Stomach smooth muscle (tissue), 2 donors: ENCODE results near the gene MAN2B2.
"Not testable (repeated sequence)": the region's sequence is repeated elsewhere in the genome, so short reads cannot be mapped to it uniquely, and the experiment has no call there.

ENCODE experiments used
- H3K27ac ChIP-seq: one replicate; pipeline ENCODE4 v1.7.0; 2013; ENCODE audit warnings: mild to moderate bottlenecking, low read length, inconsistent platforms
- H3K27me3 ChIP-seq, 2 donors: one replicate each; pipeline ENCODE4 v1.7.0; 2013; ENCODE audit warnings: low read length in 2 of 2; ENCODE audit not compliant: insufficient read depth in 2 of 2, control insufficient read depth in 1 of 2
- H3K36me3 ChIP-seq, 2 donors: one replicate each; pipeline ENCODE4 v1.7.0; 2013; ENCODE audit warnings: low read length in 2 of 2; ENCODE audit not compliant: control insufficient read depth in 2 of 2, insufficient read depth in 2 of 2
- H3K4me1 ChIP-seq: one replicate; pipeline ENCODE4 v1.7.0; 2013; ENCODE audit warnings: low read length; ENCODE audit not compliant: control insufficient read depth, insufficient read depth
- H3K4me3 ChIP-seq, 2 donors: one replicate each; pipeline ENCODE4 v1.7.0; 2013; ENCODE audit warnings: low read length in 2 of 2
- H3K9ac ChIP-seq, 2 donors: one replicate each; pipeline ENCODE4 v1.7.0; 2013; ENCODE audit warnings: low read length in 2 of 2, mild to moderate bottlenecking in 1 of 2
- H3K9me3 ChIP-seq, 2 donors: one replicate each; pipeline ENCODE4 v1.7.0; 2013; ENCODE audit warnings: low read length in 2 of 2; ENCODE audit not compliant: control insufficient read depth in 2 of 2
- donor health status: healthy.
- donor health status: Pancreatic carcinoma.

Gene MAN2B2

DNA sequence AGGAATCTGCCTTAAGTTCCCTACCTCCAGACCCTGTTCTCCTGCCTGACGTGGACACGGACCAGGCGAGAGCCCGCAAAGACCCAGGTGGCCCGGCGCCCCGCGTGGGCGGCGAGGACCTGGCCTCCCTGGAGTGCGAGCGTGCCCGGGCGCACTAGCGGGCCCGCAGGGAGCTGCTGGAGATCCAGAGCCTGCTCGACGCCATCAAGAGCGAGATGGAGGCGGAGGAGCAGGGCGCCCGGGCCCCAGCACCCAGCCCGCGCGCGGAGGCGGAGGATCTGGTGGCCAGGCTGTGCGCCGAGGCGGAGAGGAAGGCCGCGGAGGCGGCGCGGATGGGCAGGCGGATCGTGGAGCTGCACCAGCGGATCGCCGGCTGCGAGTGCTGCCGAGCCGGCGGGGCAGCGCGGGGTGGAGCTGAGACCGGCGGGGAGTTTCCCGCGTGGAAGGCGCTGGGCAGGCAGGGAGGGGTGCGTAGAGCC, 83.6 kb downstream of the MAN2B2 start:
- peak overlapping the region; percentile 61 to 62 for H3K9ac ChIP-seq
- H3K27ac ChIP-seq, result peak overlapping the region; percentile 18
- H3K4me1 ChIP-seq, result peaks cover 11% of the 10 kb centered on the region
- no peaks in the 10 kb centered on the region for H3K9me3 ChIP-seq
- peak overlapping the region; percentile 56 to 65 for H3K4me3 ChIP-seq
- H3K36me3 ChIP-seq, result no peaks in the 10 kb centered on the region
- no peaks in the 10 kb centered on the region for H3K27me3 ChIP-seq

DNA sequence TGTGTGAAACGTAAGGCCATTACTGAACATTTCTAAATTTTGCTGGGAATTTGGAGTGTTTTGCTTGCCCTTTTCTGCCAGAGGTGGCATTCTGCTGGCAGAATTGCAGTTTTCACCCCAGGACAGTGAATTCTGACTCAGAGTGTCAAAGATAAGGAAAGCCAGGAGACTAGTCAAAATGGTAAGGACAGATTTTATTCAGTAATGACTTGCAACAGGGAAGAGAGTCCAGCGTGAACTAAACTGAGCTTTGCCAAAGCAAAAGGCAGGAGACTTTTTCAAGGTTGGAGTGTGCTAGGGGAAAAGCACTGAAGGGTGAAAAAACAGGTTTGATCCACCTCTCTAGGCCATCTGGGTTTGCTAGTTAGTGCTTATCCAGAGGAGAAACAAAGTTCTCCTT, 84.9 kb downstream of the MAN2B2 start:
- Histone ChIP-seq H3K36me3 (no peaks in the 10 kb centered on the region), H3K27ac (no peak overlapping the region)

DNA sequence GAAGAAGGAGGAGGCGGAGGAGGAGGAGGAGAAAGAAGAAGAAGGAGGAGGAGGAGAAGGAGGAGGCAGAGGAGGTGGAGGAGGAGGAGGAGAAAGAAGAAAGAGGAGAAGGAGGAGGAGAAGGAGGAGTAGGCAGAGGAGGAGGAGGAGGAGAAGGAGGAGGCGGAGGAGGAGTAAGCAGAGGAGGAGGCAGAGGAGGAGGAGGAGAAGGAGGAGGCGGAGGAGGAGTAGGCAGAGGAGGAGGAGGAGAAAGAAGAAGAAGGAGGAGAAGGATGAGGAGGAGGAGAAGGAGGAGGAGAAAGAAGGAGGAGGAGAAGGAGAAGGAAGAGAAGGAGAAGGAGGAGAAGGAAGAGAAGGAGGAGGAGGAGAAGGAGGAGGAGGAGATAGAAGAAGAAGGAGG, 85.4 kb downstream of the MAN2B2 start:
- Histone ChIP-seq H3K9me3 (no peaks in the 10 kb centered on the region), H3K4me3 (no peak overlapping the region), H3K27ac (no peak overlapping the region), H3K9ac (no peak overlapping the region), H3K27me3 (peaks cover 0 to 6% of the 10 kb centered on the region in 2 donors), H3K4me1 (peaks cover 21% of the 10 kb centered on the region), H3K36me3 (no peaks in the 10 kb centered on the region)

More for the DNA sequence above, 84.9 kb downstream of the MAN2B2 start:
- H3K4me3 ChIP-seq, result no peak overlapping the region
- no peaks in the 10 kb centered on the region for H3K9me3 ChIP-seq
- peaks cover 21% of the 10 kb centered on the region for H3K4me1 ChIP-seq
- peaks cover 0 to 3% of the 10 kb centered on the region in 2 donors for H3K27me3 ChIP-seq
- no peak overlapping the region for H3K9ac ChIP-seq

DNA sequence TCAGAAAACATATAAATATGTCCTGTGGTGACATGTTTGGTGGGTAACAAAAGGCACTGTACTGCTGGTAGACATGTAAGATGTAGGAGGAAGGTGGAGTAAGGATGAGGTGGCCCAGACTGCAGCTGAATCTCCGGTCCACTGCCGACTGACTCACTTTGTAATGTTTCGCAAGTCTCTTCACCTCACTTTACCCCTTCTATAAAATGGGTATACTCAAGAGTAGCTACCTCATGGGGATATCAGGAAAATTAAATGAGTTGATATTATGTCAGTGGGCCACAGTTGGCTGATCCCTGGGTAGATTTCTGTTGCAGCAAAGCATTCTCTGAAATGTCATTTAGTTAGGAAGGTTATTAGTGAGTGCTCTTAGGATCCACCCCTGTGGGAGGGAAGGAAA, 87.6 kb downstream of the MAN2B2 start:
- Histone ChIP-seq H3K4me1 (peaks cover 21% of the 10 kb centered on the region), H3K27ac (no peak overlapping the region), H3K9me3 (no peaks in the 10 kb centered on the region), H3K9ac (no peak overlapping the region), H3K36me3 (no peaks in the 10 kb centered on the region), H3K27me3 (peaks cover 0 to 9% of the 10 kb centered on the region in 2 donors), H3K4me3 (no peak overlapping the region)

DNA sequence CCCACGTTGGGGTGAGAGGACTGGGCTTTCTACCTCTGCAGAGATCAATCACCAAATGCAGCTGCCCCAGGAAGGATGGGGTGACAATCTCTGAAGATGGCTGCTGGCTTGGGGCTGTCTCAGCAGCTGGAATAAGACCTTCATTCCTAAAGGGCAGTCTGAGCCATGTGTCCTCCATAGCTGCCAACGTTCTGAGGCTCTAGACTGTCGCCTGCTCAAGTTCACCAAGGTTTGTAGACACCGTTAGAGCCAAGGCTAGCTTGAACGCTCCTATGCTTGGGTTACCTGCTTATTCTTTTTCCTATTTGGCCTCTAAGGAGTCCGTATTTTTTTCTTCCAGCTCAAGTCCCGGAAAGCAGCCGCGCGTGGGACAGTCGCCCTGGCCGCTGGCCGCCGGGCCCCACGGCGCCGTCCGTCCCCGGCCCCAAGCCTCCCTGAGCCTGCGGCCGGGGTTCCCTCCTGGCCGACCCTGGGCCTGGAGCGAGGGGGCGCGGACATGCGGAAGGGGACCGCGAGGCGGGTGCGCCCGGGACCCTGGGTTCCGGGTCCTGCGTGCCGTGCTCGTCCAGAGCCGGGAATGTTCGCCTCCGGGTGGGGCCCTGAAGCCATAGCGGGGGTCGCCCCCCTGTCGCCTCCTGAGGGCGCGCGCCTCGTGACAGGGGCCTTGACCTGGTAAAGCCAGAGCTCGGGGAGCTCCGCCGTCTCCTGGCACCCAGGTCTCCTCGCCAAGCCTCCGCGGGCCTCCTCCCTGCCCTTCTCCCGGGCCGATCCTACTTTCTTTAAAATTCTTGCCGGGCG, 88.8 kb downstream of the MAN2B2 start:
- Histone ChIP-seq H3K4me3 (peak overlapping the region; percentile 20 to 67), H3K27ac (no peak overlapping the region), H3K36me3 (no peaks in the 10 kb centered on the region), H3K4me1 (peaks cover 15% of the 10 kb centered on the region), H3K9ac (peak overlapping the region in 1 of 2 donors; percentile 32), H3K27me3 (peaks cover 0 to 9% of the 10 kb centered on the region in 2 donors), H3K9me3 (no peaks in the 10 kb centered on the region)

DNA sequence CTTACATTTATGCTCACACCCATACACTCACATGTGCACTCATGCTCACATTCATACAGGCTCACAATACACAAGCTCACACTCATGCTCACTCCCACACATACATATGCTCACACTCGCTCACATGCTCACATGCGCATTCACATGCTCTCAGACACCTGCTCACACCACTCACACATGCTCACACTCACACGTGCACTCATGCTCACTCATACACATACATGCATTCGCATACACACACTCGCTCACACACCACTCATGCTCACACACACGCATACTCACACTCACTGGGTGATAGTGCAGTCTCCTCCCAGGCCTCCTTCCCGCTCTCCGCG, 90.3 kb downstream of the MAN2B2 start:
- Histone ChIP-seq H3K36me3 (peaks cover 0 to 4% of the 10 kb centered on the region in 2 donors), H3K4me3 (no peak overlapping the region), H3K27me3 (peaks cover 0 to 9% of the 10 kb centered on the region in 2 donors), H3K9me3 (no peaks in the 10 kb centered on the region), H3K9ac (no peak overlapping the region), H3K4me1 (peaks cover 10% of the 10 kb centered on the region), H3K27ac (no peak overlapping the region)

DNA sequence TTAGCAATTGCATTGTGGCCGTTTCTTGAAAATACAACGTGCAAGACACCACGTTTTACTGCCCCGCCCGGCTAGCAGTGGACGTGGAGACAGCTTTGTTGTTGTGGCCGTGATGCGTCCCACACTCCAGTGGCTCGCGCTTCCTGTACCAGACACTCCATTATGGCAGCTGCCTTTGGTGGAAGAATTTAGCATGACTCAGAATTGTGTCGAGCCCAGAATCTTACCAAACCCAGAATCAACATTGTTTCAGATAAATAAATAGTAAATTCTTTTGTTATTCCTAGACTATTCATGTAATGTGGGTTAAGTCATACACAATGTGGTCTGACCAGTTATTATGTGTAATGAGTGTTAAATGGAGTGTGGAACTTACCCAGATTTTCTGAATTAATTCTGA, 93.4 kb downstream of the MAN2B2 start:
- peaks cover 0 to 9% of the 10 kb centered on the region in 2 donors for H3K27me3 ChIP-seq
- H3K4me1 ChIP-seq, result peaks cover 10% of the 10 kb centered on the region
- H3K36me3 ChIP-seq, result peaks cover 0 to 4% of the 10 kb centered on the region in 2 donors
- no peak overlapping the region for H3K9ac ChIP-seq
- no peaks in the 10 kb centered on the region for H3K9me3 ChIP-seq
- H3K27ac ChIP-seq, result no peak overlapping the region
- H3K4me3 ChIP-seq, result no peak overlapping the region

DNA sequence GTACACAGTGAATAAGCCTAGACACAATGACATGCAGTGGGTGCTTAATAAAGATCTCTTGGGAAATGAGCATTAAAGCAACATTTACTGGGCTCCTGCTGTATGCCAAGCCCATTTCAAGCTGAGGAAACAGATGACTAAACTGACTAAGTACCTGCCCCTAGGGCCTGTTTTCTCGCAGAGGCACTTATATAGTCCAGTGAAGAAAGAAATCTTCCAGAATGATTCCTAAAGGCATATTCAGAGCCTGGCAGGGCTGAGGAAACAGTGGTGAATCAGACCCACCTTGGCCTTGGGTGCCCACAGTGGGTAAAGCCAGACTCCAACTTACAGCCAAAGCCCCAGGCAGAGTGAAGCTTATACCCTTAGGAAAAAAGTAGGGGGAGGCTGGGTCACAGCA, 96.7 kb downstream of the MAN2B2 start:
- Histone ChIP-seq H3K9ac (no peak overlapping the region), H3K9me3 (no peaks in the 10 kb centered on the region), H3K27me3 (no peaks in the 10 kb centered on the region), H3K27ac (no peak overlapping the region), H3K4me1 (peaks cover 24% of the 10 kb centered on the region), H3K4me3 (no peak overlapping the region), H3K36me3 (peaks cover 0 to 9% of the 10 kb centered on the region in 2 donors)

DNA sequence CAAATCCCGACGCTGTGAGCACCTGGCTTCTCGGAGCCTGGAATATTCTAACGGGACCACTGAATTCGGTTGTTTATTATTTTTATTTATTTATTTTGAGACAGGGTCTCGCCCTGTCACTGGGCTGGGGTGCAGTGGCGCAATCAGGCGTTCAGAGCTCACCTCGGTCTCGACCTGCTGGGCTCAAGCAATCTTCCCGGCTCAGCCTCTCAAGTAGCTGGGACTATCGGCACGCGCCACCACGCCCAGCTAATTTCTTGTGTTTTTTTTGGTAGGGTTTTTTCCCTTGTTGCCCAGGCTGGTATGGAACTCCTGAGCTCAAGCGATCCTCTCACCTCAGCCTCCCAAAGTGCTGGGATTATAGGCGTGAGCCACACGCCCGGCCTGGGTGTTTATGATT, 97.1 kb downstream of the MAN2B2 start:
- H3K4me1 ChIP-seq, result peaks cover 29% of the 10 kb centered on the region
- no peak overlapping the region for H3K4me3 ChIP-seq
- peaks cover 0 to 9% of the 10 kb centered on the region in 2 donors for H3K36me3 ChIP-seq
- no peaks in the 10 kb centered on the region for H3K9me3 ChIP-seq
- H3K9ac ChIP-seq, result no peak overlapping the region
- H3K27me3 ChIP-seq, result no peaks in the 10 kb centered on the region
- no peak overlapping the region for H3K27ac ChIP-seq

DNA sequence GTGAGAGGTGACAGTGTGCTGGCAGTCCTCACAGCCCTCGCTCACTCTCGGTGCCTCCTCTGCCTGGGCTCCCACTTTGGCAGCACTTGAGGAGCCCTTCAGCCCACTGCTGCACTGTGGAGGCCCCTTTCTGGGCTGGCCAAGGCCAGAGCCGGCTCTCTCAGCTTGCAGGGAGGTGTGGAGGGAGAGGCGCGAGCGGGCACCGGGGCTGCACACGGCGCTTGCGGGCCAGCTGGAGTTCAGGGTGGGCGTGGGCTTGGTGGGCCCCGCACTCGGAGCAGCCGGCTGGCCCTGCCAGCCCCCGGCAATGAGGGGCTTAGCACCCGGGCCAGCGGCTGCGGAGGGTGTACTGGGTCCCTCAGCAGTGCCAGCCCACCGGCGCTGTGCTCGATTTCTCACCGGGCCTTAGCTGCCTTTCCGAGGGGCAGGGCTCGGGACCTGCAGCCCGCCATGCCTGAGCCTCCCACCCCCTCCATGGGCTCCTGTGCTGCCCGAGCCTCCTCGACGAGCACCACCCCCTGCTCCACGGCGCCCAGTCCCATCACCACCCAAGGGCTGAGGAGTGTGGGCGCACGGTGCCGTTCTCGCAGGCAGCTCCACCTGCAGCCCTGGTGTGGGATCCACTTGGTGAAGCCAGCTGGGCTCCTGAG, 97.7 kb downstream of the MAN2B2 start:
- H3K9ac ChIP-seq, H3K36me3 ChIP-seq, H3K27ac ChIP-seq, H3K27me3 ChIP-seq, H3K9me3 ChIP-seq: not testable (repeated sequence)
- Histone ChIP-seq H3K4me1 (peaks cover 34% of the 10 kb centered on the region), H3K4me3 (peak overlapping the region in 1 of 2 donors; percentile 83)
